Liver (tissue), 9 donors: Measurements from ENCODE around the gene ARL6IP6. TPM values are rescaled to one million over a fixed set of nuclear protein-coding genes. Genes with fewer than 3 reads are reported as not detected.

ENCODE experiments used
- DNase-seq: peaks from one replicate; pipeline ENCODE4 v3.0.0-alpha.2; 2017; ENCODE audit warnings: low spot score
- H3K27ac ChIP-seq, 2 donors: one replicate each; pipeline ENCODE4 v1.7.0; 2013; ENCODE audit warnings: inconsistent platforms in 2 of 2, low read length in 2 of 2, control low read depth in 1 of 2, low read depth in 1 of 2, mild to moderate bottlenecking in 1 of 2
- H3K27me3 ChIP-seq, 4 donors: one replicate each; pipeline versions ENCODE4 v1.6.1 to v1.7.0; 2013; ENCODE audit warnings: low read length in 3 of 4, inconsistent platforms in 1 of 4, mild to moderate bottlenecking in 1 of 4, moderate library complexity in 1 of 4; ENCODE audit not compliant: control insufficient read depth in 4 of 4, insufficient read depth in 4 of 4
- H3K36me3 ChIP-seq, 4 donors: one replicate each; pipeline versions ENCODE4 v1.6.1 to v1.7.0; 2013; ENCODE audit warnings: low read length in 3 of 4, mild to moderate bottlenecking in 3 of 4, low read depth in 1 of 4, moderate library complexity in 1 of 4; ENCODE audit not compliant: control insufficient read depth in 4 of 4, insufficient read depth in 3 of 4
- H3K4me1 ChIP-seq, 4 donors: one replicate each; pipeline versions ENCODE4 v1.6.1 to v1.7.0; 2013; ENCODE audit warnings: low read length in 3 of 4, mild to moderate bottlenecking in 3 of 4, moderate library complexity in 1 of 4; ENCODE audit not compliant: control insufficient read depth in 4 of 4, insufficient read depth in 4 of 4
- H3K4me3 ChIP-seq, 3 donors: one replicate each; pipeline versions ENCODE4 v1.6.1 to v1.7.0; 2013; ENCODE audit warnings: low read length in 3 of 3, control low read depth in 1 of 3, low read depth in 1 of 3, mild to moderate bottlenecking in 1 of 3
- H3K9ac ChIP-seq, 2 donors: one replicate each; pipeline ENCODE4 v1.7.0; 2013; ENCODE audit warnings: low read length in 2 of 2, mild to moderate bottlenecking in 2 of 2, moderate library complexity in 2 of 2, control low read depth in 1 of 2, low read depth in 1 of 2
- H3K9me3 ChIP-seq, 4 donors: one replicate each; pipeline versions ENCODE4 v1.6.1 to v1.7.0; 2013; ENCODE audit warnings: low read length in 3 of 4; ENCODE audit not compliant: control insufficient read depth in 4 of 4
- ATF3 ChIP-seq: IDR thresholded peaks from 2 replicates; pipeline ENCODE4 v1.6.1; 2016; ENCODE audit warnings: antibody characterized with exemption
- EGR1 ChIP-seq, 2 donors: IDR thresholded peaks; 2 replicates each; pipeline ENCODE4 v1.6.1; 2016 to 2018; ENCODE audit warnings: antibody characterized with exemption in 2 of 2, low read depth in 2 of 2
- FOXA1 ChIP-seq: IDR thresholded peaks from 2 replicates; pipeline ENCODE4 v1.6.1; 2016; ENCODE audit warnings: antibody characterized with exemption
- FOXA2 ChIP-seq: IDR thresholded peaks from 2 replicates; pipeline ENCODE4 v1.6.1; 2016; ENCODE audit warnings: antibody characterized with exemption
- GABPA ChIP-seq, 2 donors: IDR thresholded peaks in 1 of 2; conservative IDR thresholded peaks in 1 of 2; 2 replicates each; pipeline ENCODE4 v1.6.1; 2016; ENCODE audit warnings: antibody characterized with exemption in 2 of 2, mild to moderate bottlenecking in 1 of 2, moderate library complexity in 1 of 2
- HNF4A ChIP-seq, 2 donors: conservative IDR thresholded peaks; 2 replicates each; pipeline ENCODE4 v1.6.1; 2016; ENCODE audit warnings: antibody characterized with exemption in 2 of 2, mild to moderate bottlenecking in 2 of 2
- HNF4G ChIP-seq: IDR thresholded peaks from 2 replicates; pipeline ENCODE4 v1.6.1; 2016; ENCODE audit warnings: antibody characterized with exemption
- JUND ChIP-seq, 2 donors: IDR thresholded peaks; 2 replicates each; pipeline ENCODE4 v1.6.1; 2016; ENCODE audit warnings: antibody characterized with exemption in 2 of 2
- MAX ChIP-seq: IDR thresholded peaks from 2 replicates; pipeline ENCODE4 v1.6.1; 2016; ENCODE audit warnings: antibody characterized with exemption
- NR2F2 ChIP-seq: IDR thresholded peaks from 2 replicates; pipeline ENCODE4 v1.6.1; 2016; ENCODE audit warnings: antibody characterized with exemption
- RAD21 ChIP-seq, 2 donors: IDR thresholded peaks; 2 replicates each; pipeline ENCODE4 v1.6.1; 2016; ENCODE audit warnings: antibody characterized with exemption in 2 of 2, mild to moderate bottlenecking in 2 of 2
- REST ChIP-seq: IDR thresholded peaks from 2 replicates; pipeline ENCODE4 v1.6.1; 2016; ENCODE audit warnings: antibody characterized with exemption, mild to moderate bottlenecking
- RXRA ChIP-seq, 2 donors: IDR thresholded peaks; 2 replicates each; pipeline ENCODE4 v1.6.1; 2017 to 2018; ENCODE audit warnings: antibody characterized with exemption in 2 of 2, mild to moderate bottlenecking in 1 of 2
- SP1 ChIP-seq: IDR thresholded peaks from 2 replicates; pipeline ENCODE4 v1.6.1; 2018; ENCODE audit warnings: antibody characterized with exemption, mild to moderate bottlenecking
- TAF1 ChIP-seq: conservative IDR thresholded peaks from 2 replicates; pipeline ENCODE4 v1.6.1; 2016; ENCODE audit warnings: antibody characterized with exemption, mild to moderate bottlenecking
- YY1 ChIP-seq: IDR thresholded peaks from 2 replicates; pipeline ENCODE4 v1.6.1; 2016; ENCODE audit warnings: antibody characterized with exemption, mild to moderate bottlenecking
- WGBS: extraction: QIAGEN DNeasy Blood & Tissue Kit; methylation state at CpG from one replicate; pipeline ENCODE4 v1.1.7; 2013; 5-methylcytosine and 5-hydroxymethylcytosine counted together
- polyA plus RNA-seq, 2 donors: library from polyadenylated mRNA; stranded (reverse) in 1 of 2; unstranded in 1 of 2; fragments of 200-250 nt in 1 of 2; fragments of >200 nt in 1 of 2; fragmentation: Nextera tagmentation in 1 of 2; extraction: Ambion mirVana in 1 of 2; gene quantifications; one replicate each; pipeline versions ENCODE4 v1.2.1 to v1.2.3, GENCODE V29; 2013 to 2015
- total RNA-seq, 2 donors: library from RNA; depleted of rRNA; stranded (reverse); fragments of >200 nt; gene quantifications; one replicate each; pipeline ENCODE4 v1.2.3, GENCODE V29; 2014
- TF ChIP-seq, protein P1 (sequence below): fragments of 150-350 bp; IDR thresholded peaks from 2 replicates; pipeline ENCODE4 v1.5.1; 2017; ENCODE audit warnings: improper control_type of control experiment, low read depth, low read length; ENCODE audit not compliant: missing input control
- donor health status: healthy.
- donor health status: healthy.
- donor health status: healthy.
- donor health status: healthy.
- donor health status: healthy.

Gene ARL6IP6
- total and polyA plus RNA-seq, 4 donors: 2.2 to 16.6 (median 4.6) TPM

DNA sequence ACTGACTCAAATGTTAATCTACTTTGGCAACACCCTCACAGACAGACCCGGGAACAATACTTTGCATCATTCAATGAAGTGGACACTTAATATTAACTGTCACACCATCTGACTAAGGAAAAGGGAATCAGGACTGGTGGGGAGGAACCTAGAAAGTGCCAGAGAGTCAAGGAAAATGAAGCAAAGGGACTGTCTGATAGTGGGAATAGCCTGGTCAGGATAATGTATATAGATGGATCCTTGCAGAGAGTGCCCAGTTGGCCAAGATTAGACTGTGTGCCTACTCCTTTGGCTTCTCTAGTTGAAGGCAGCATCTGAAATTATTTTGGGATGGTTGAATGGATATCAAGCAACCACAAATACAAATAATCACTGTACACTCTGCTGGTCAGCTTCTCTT, 45.2 kb downstream of the ARL6IP6 start (continued):
- no peak for TF ChIP-seq NR2F2
- no peak for TF ChIP-seq EGR1 (IDR thresholded peaks at IDR 0.05; ENCODE audit: low read depth in 2 of 2)
- no peak for TF ChIP-seq HNF4G
- TF ChIP-seq MAX: no peak
- no peak for TF ChIP-seq FOXA1
- no peak for TF ChIP-seq JUND (IDR thresholded peaks at IDR 0.05)
- TF ChIP-seq GABPA (IDR thresholded peaks at IDR 0.05 in 1 of 2, conservative IDR thresholded peaks at IDR 0.05 in 1 of 2): no peak

DNA sequence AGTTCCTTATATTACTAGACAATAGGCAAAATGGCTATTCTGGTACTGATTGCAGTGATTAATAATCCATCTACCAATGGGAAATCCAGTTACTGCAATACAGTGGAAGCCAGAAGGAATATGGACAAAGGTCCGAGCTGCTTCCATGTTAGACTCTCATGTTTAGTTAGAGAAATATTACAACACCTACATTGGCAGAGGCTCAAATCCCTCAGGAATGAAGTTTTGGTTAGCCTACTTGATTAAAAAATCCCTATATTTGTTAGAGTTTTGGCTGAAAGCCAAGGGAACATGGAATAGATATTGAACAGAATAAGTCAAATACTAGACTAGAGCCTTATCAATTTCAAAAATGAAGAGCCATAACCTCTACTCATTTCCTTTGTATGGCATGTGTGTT, 48.5 kb downstream of the ARL6IP6 start:
- DNase-seq: no peak
- 43% methylated on average over 1 of the region's 1 CpG for WGBS

More for the DNA sequence above, 48.5 kb downstream of the ARL6IP6 start:
- no peak overlapping the region for H3K27ac ChIP-seq
- peaks cover 0 to 2% (median 0%) of the 10 kb centered on the region in 4 donors for H3K4me1 ChIP-seq
- TF ChIP-seq FOXA1 (no peak), ATF3 (no peak), SP1 (no peak), MAX (no peak), RXRA (IDR thresholded peaks at IDR 0.05) (no peak), FOXA2 (no peak), RAD21 (IDR thresholded peaks at IDR 0.05) (no peak), HNF4G (no peak), GABPA (IDR thresholded peaks at IDR 0.05 in 1 of 2, conservative IDR thresholded peaks at IDR 0.05 in 1 of 2) (no peak), HNF4A (conservative IDR thresholded peaks at IDR 0.05) (peak; percentile 17 to 31), NR2F2 (no peak), REST (no peak), TAF1 (no peak), YY1 (peak; percentile 49)
- TF ChIP-seq, protein P1, sequence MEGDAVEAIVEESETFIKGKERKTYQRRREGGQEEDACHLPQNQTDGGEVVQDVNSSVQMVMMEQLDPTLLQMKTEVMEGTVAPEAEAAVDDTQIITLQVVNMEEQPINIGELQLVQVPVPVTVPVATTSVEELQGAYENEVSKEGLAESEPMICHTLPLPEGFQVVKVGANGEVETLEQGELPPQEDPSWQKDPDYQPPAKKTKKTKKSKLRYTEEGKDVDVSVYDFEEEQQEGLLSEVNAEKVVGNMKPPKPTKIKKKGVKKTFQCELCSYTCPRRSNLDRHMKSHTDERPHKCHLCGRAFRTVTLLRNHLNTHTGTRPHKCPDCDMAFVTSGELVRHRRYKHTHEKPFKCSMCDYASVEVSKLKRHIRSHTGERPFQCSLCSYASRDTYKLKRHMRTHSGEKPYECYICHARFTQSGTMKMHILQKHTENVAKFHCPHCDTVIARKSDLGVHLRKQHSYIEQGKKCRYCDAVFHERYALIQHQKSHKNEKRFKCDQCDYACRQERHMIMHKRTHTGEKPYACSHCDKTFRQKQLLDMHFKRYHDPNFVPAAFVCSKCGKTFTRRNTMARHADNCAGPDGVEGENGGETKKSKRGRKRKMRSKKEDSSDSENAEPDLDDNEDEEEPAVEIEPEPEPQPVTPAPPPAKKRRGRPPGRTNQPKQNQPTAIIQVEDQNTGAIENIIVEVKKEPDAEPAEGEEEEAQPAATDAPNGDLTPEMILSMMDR: no peak
- H3K4me3 ChIP-seq: no peak overlapping the region
- no peaks in the 10 kb centered on the region for H3K9me3 ChIP-seq
- peaks cover 0 to 5% (median 0%) of the 10 kb centered on the region in 4 donors for H3K36me3 ChIP-seq
- H3K27me3 ChIP-seq: no peaks in the 10 kb centered on the region
- H3K9ac ChIP-seq: no peak overlapping the region
